Prostate gland (tissue), 2 donors: Measurements from ENCODE around the gene XCR1.

ENCODE experiments used
- CTCF ChIP-seq, 4 experiments: fragments of 200-600 bp in 2 of 4; fragments of 450-650 bp in 2 of 4; sonication (generic) in 2 of 4; IDR thresholded peaks; 1 replicate in 3 of 4; 2 replicates in 1 of 4; pipeline ENCODE4 v1.5.1; 2016 to 2019; ENCODE audit warnings: antibody characterized with exemption in 4 of 4, mild to moderate bottlenecking in 2 of 4, moderate library complexity in 2 of 4
- POLR2A ChIP-seq: fragments of 450-650 bp; IDR thresholded peaks from one replicate; pipeline ENCODE4 v1.6.1; 2016; ENCODE audit warnings: antibody characterized with exemption, mild to moderate bottlenecking
- POLR2AphosphoS5 ChIP-seq: sonication (generic); formaldehyde crosslinking; IDR thresholded peaks from one replicate; pipeline ENCODE4 v1.6.1; 2017; ENCODE audit warnings: antibody characterized with exemption

- TF ChIP-seq CTCF (IDR thresholded peaks at IDR 0.05) (no peak), POLR2AphosphoS5 (no peak), POLR2A (no peak)
Observed at GRCh38 chr3:45968706-45969105, 58.6 kb downstream of the XCR1 start.
